Osteocyte (in vitro differentiated cells): Measurements from ENCODE around the gene ELOB. TPM values are rescaled to one million over a fixed set of nuclear protein-coding genes. Genes with fewer than 3 reads are reported as not detected.
A peak's percentile ranks its signal among the peaks of the same experiment; 100 is the strongest.
"Not testable (repeated sequence)": the region's sequence is repeated elsewhere in the genome, so short reads cannot be mapped to it uniquely, and the experiment has no call there.

Experiments used
- DNase-seq: peaks from one replicate; pipeline ENCODE4 v3.0.0; 2021; ENCODE audit warnings: mixed read lengths; ENCODE audit not compliant: unreplicated experiment; ENCODE audit errors: extremely low spot score
- H3K27ac Mint-ChIP-seq: one replicate; pipeline ENCODE4 v1.8.0; 2021; ENCODE audit warnings: mild to moderate bottlenecking, mixed read lengths; ENCODE audit not compliant: unreplicated experiment
- H3K27me3 Mint-ChIP-seq: one replicate; pipeline ENCODE4 v1.8.0; 2021; ENCODE audit warnings: mixed read lengths; ENCODE audit not compliant: unreplicated experiment
- H3K36me3 Mint-ChIP-seq: one replicate; pipeline ENCODE4 v1.8.0; 2021; ENCODE audit warnings: mixed read lengths; ENCODE audit not compliant: unreplicated experiment
- H3K4me1 Mint-ChIP-seq: one replicate; pipeline ENCODE4 v1.8.0; 2021; ENCODE audit warnings: mixed read lengths; ENCODE audit not compliant: unreplicated experiment
- H3K4me3 Mint-ChIP-seq: one replicate; pipeline ENCODE4 v1.8.0; 2021; ENCODE audit warnings: mild to moderate bottlenecking, moderate library complexity, mixed read lengths; ENCODE audit not compliant: unreplicated experiment
- H3K9me3 Mint-ChIP-seq: one replicate; pipeline ENCODE4 v1.8.0; 2021; ENCODE audit warnings: mixed read lengths; ENCODE audit not compliant: unreplicated experiment
- CTCF ChIP-seq: fragments of 200-600 bp; sonication (generic); IDR thresholded peaks from 2 replicates; pipeline ENCODE4 v1.5.0; 2021; ENCODE audit warnings: antibody characterized with exemption, mild to moderate bottlenecking, moderate library complexity
- total RNA-seq: library from RNA; stranded (reverse); gene quantifications from 2 replicates; pipeline ENCODE4 v1.2.1, GENCODE V29; 2021

Gene ELOB
- total RNA-seq, 1 donor from 2014 or later = 287 TPM

DNA sequence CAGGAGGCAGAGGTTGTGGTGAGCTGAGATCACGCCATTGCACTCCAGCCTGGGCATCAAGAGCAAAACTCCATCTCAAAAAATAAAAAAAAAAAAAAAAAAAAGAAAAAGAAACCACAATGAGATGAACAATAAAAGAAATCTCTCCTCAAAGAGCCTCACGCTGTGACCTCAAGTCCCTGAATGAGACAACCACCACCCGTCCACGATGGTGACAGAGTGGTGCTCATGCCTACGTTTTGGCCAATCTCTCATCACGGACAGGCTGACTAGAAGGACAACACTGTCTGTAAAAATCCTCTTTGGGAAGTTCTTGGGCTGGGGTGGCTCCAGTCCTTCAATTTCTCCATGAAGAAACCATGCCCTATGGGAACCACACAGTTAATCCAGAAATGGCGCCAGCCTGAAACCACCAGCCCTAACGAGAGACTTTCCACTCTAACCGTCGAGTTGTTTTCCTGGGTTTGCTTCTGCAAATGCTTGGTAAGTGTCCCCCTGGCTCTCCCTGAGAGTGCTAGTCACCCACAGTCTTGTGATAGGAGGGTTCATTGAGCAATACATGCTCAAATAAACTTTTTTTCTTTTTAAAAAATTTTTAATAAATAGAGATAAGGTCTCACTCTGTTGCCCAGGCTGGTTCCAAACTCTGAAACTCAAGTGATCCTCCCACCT lies 42.1 kb downstream of the ELOB start:
- Mint-ChIP-seq H3K36me3 (no peaks in the 10 kb centered on the region), H3K27me3 (peaks cover 8% of the 10 kb centered on the region), H3K4me1 (no peaks in the 10 kb centered on the region), H3K4me3 (no peak overlapping the region), H3K27ac (no peak overlapping the region), H3K9me3 (no peaks in the 10 kb centered on the region)
- TF ChIP-seq CTCF = no peak
- DNase-seq = no peak

DNA sequence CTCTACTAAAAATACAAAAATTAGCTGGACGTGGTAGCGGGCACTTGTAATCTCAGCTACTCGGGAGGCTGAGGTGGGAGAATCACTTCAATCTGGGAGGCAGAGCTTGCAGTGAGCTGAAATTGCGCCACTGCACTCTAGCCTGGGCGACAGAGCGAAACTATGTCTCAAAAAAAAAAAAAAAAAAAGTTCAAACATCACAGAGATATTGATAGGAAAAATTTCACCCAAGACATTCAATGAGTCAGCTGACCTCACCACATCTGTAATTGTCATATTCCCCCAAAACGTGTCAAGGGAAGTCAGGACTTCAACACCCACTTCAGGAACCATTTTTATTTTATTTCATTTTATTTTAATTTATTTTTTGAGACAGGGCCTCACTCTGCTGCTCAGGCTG lies 49.0 kb downstream of the ELOB start:
- Mint-ChIP-seq H3K27me3 (peaks cover 17% of the 10 kb centered on the region), H3K27ac (no peak overlapping the region), H3K4me1 (no peaks in the 10 kb centered on the region), H3K4me3 (no peak overlapping the region), H3K9me3 (no peaks in the 10 kb centered on the region), H3K36me3 (no peaks in the 10 kb centered on the region)
- no peak for TF ChIP-seq CTCF
- DNase-seq = no peak

- Mint-ChIP-seq H3K4me3 (no peak overlapping the region), H3K9me3 (no peaks in the 10 kb centered on the region), H3K27me3 (peaks cover 11% of the 10 kb centered on the region), H3K36me3 (no peaks in the 10 kb centered on the region), H3K27ac (no peak overlapping the region), H3K4me1 (no peaks in the 10 kb centered on the region)
- no peak for DNase-seq
- TF ChIP-seq CTCF = no peak
These were observed 50.2 kb downstream of the ELOB start for GRCh38 chr16:2726923-2727322.

DNA sequence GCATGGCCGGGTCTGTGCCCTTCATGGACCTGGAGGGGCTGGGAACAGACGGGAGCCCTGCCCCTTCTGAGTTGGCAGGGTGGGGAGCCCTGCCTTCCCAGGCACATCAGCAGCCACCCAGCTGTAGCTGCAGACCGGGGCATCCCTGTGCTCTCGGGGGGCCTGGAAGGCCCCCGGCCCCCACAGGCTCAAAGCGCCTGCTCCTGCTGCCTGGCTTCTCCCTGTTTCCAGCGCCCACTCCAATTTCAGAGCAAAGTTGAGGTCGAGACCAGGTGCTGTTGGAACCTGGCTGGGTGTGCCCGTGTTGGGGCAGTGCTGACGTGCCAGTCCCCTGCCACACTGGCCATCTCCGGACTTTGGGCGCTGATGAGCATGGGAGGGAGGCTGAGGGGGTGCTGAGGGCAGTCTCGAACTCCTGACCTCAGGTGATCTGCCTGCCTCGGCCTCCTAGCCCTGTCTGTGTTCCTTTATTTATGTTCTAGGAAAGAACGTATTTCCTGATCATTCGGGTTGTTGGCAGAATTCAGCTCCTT lies 52.2 kb downstream of the ELOB start:
- no peaks in the 10 kb centered on the region for H3K9me3 Mint-ChIP-seq
- no peak overlapping the region for H3K27ac Mint-ChIP-seq
- H3K27me3 Mint-ChIP-seq = peaks cover 9% of the 10 kb centered on the region
- H3K36me3 Mint-ChIP-seq = no peaks in the 10 kb centered on the region
- DNase-seq = peak; percentile 80
- no peak for TF ChIP-seq CTCF
- H3K4me1 Mint-ChIP-seq = peaks cover 3% of the 10 kb centered on the region
- no peak overlapping the region for H3K4me3 Mint-ChIP-seq

DNA sequence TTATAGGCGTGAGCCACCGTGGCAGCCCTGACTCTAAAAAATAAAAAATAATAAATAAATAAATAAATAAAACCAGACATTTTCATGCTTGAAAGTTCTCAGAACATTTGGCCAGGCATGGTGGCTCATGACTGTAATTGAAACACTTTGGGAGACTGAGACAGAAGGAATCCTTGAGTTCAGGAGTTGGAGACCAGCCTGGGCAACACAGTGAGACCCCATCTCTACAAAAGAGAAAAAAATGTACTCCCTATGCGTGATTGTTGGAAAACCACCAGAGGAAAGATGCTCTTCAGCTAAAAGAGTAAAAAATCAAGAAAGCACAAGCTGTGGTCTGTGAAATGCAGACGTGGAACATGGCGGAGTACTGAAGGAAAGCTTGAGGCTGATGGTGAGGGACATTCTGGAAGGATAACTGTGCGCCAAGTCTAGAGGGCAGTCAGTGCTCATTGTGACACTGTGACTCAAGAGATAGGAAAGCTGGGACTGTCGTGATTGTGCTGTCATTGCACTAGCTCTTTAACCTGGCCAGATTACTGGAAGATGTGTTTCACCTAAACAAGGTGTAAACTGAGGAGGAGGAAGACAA lies 52.9 kb downstream of the ELOB start:
- no peak overlapping the region for H3K4me3 Mint-ChIP-seq
- H3K27me3 Mint-ChIP-seq = peaks cover 9% of the 10 kb centered on the region
- DNase-seq = no peak
- no peaks in the 10 kb centered on the region for H3K36me3 Mint-ChIP-seq
- no peak overlapping the region for H3K27ac Mint-ChIP-seq
- no peaks in the 10 kb centered on the region for H3K9me3 Mint-ChIP-seq
- H3K4me1 Mint-ChIP-seq = peaks cover 3% of the 10 kb centered on the region
- TF ChIP-seq CTCF = no peak

- H3K36me3 Mint-ChIP-seq, H3K27me3 Mint-ChIP-seq, H3K27ac Mint-ChIP-seq, H3K4me1 Mint-ChIP-seq, H3K9me3 Mint-ChIP-seq, DNase-seq: not testable (repeated sequence)
- H3K4me3 Mint-ChIP-seq = peak overlapping the region; percentile 63
These were observed 55.4 kb downstream of the ELOB start for GRCh38 chr16:2721634-2722173.
